HG03159 (cell line): ENCODE measurements around the gene DPF3.

Experiments used
- ATAC-seq: cut with Tn5 transposase; IDR thresholded peaks from one replicate; pipeline ENCODE4 v1.9.1; 2021; ENCODE audit warnings: mild to moderate bottlenecking, moderate library complexity; ENCODE audit not compliant: unreplicated experiment

The DPF3 gene

DNA sequence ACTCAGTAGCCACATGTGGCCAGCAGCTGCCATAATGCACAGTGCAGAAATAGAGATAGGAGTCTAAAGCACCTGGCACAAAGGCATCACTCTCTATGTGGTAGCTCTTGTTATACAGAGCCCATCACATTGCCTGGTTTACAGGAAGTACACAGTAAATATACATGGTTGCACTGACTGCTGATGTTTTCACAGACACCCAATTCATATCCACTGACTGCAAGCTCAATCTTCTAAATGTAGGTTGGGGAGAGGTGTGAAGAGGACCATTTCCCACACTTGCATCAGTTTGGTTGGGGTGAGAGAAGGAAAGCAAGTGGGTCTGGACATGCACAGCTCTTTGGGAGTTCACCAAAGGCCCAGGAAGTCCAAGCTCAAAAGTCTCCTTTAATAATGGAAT, 172.8 kb downstream of the DPF3 start:
- ATAC-seq: no peak

GRCh38 chr14:72717220-72717619, 176.7 kb downstream of the DPF3 start:
- ATAC-seq: no peak

GRCh38 chr14:72716476-72716875, 177.4 kb downstream of the DPF3 start:
- no peak for ATAC-seq

DNA sequence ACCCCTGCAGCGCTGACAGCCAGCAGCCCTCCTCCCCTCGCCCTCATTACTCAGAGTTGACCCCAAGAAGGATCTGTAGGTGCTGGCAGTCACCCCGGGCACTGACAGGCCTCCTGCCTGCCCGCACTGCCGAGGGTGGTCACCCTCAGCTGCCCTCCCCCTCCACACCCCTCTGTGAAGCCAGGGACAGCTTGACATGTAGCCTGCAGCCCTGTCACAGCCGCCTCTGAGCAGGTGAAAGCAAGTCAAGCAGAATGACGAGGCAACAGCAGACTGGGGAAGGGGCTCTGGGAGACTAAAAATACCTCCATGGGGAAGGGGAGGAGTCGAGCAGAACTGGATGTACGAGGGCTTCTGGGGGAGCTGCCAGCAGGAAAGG, 178.1 kb downstream of the DPF3 start:
- no peak for ATAC-seq

DNA sequence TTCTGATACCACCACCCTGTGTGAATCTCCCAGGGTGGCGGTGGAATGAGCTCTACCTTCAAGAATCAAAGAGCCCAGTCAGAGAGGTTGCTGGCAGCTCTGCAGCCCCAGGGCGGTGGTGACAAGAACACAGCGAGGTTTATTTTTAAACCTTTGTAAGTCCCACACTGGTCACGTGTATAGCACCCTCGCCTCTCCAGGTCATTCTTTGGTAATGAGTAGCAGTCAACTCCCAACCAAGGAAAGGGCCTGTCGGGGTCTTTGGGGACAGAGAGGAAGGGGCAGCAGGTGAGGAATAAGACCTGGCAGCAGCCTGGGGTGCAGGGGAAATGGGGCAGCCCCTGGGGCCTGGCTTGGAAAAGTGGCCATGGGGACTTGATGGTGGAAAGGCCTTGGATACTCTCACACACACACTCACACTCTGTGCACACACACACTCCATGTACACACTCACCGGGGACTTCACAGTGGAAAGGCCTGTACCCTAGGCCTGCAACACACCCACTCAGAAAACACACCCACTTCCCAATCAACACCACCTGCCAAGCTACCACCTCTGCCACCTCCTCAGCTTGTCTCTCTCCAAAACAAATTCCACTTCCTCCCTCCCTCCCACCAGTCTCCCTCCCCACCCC, 178.6 kb downstream of the DPF3 start:
- ATAC-seq: no peak

GRCh38 chr14:72714871-72715214, 179.1 kb downstream of the DPF3 start:
- ATAC-seq: no peak

- peak; percentile 63 for ATAC-seq
Observed at GRCh38 chr14:72714094-72714493, 179.8 kb downstream of the DPF3 start.

DNA sequence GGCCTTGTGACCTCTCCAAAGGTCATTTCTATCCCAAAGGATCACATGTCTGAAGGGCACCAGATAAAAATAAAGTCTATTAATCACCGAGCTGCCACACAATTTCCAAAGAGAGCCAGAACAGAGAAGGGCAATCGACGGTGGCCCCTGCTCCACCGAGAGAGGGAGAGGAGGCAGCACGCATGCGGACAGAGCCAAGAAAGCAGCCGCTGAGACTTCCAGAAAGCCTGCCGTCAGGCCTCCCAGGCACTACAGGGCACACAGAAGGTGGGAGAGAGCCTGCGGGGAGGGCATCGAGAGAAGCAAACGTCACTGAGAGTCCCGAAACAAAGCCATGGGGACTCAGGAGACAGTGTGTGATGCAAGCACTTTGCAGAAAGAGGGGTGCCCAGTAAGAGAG, 182.0 kb downstream of the DPF3 start:
- ATAC-seq: no peak

DNA sequence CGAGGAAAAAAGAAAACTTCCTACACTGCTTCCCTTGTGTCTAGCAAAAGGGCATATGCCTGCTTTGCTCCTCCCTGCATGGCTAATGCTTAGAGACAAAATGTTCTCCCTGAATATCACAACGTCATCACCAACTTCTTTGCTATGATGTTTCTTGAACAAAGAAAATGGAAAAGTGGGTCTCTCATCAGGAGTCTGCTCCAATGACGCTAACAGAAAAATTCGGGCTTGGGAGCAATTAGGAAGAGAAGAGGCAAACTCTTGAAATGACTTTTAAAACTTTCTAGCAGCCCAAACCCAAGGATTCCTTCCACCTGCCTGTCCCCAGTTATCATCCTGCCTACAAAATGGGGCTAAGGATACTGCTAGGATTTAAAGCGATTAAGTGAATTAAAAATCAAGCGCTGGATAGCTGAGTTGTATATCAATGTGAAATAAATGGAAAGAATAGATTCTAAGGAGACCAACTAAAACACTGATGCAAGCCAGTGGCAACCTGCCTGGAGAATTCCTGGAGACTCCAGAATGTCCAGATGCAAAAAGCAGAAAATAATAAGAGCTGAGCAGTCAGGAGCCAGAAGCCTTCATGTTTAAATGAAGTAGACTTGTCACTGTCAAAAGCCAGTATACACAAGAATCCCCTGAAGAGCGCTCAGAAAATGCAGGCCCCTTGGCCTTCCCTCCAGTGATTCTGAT, 183.8 kb downstream of the DPF3 start:
- no peak for ATAC-seq

- ATAC-seq: no peak
Observed at GRCh38 chr14:72708708-72709475, 185.0 kb downstream of the DPF3 start.

DNA sequence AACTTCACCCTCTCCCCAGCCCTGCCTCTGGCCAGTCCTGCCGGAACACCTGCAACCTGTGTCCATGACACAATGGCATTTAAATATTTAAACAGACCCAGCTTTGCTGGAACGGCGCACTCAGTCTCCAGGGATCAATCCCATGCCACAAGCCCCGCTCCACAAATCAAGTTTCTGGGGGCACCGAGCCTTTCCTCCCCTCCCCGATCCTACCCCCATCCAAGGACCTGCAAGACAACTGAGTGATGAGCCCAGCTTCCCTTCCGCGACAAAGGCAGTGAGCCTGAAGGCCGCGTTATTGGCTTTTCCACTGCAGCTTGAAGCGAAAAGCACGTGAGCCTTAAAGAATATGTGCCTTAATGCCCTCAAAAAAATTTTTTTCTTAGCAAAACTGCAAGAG, 185.7 kb downstream of the DPF3 start:
- no peak for ATAC-seq

- ATAC-seq: no peak
Observed at GRCh38 chr14:72706485-72706884, 187.4 kb downstream of the DPF3 start.

DNA sequence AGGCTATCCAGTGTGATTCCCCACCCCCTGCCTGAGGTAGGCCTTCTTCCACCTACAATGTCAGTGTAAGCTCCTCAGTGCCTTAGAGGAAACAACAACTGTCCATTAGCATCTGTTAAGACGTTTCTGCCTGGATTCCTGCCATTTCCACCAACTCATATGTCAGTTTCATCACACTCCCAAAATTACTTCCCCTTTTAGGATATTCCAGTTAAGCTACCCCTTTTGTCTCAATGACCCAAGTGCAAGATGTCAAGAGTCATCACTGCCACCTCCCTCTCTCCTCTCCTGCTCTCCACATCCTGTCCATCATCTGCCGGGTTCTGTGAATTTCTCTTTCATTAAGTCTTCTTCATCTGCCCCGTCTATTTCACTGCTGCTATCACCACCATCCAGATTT, 189.4 kb downstream of the DPF3 start:
- ATAC-seq: no peak

- ATAC-seq: no peak
Observed at GRCh38 chr14:72701605-72702004, 192.3 kb downstream of the DPF3 start.

DNA sequence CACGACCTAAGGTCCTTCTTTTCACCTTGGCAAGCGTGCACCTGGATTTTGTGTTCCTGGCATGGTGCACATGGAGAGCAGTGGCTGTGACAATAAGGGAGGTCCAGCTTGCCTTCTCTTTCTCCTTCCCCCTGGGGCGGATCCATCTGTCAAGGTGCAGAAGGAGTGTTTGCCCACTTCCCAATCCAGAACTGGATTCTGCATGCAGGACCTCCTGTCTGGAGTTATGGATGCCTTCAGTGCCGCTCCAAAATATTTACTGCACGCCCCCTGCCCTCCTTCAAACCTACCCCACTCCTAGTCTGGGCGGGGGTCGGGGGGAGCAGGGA, 192.7 kb downstream of the DPF3 start:
- ATAC-seq: no peak

GRCh38 chr14:72700338-72701236, 193.3 kb downstream of the DPF3 start:
- ATAC-seq: no peak

- no peak for ATAC-seq
Observed at GRCh38 chr14:72699852-72700257, 194.0 kb downstream of the DPF3 start.

- no peak for ATAC-seq
Observed at GRCh38 chr14:72699443-72699842, 194.5 kb downstream of the DPF3 start.

DNA sequence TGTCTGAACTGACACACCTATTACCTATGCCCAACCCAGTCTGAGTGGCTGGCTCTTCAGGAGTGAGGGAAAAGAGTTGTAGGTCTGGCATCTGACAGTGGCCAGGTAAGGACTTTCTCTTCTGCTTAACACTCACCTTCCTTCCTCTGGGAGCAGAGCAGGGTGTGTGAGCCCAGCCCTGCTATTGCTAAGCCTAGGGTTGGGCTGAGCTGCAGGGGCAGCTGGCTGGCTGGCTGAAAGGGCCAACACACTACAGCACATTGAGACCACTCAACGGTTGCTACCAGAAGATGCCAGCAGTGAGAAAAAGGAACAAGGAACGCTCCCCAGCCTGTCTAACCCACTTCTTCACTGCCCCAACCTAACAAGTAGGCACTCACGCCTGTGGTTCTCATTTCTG, 201.2 kb downstream of the DPF3 start:
- no peak for ATAC-seq

GRCh38 chr14:72690324-72690723, 203.6 kb downstream of the DPF3 start:
- no peak for ATAC-seq

DNA sequence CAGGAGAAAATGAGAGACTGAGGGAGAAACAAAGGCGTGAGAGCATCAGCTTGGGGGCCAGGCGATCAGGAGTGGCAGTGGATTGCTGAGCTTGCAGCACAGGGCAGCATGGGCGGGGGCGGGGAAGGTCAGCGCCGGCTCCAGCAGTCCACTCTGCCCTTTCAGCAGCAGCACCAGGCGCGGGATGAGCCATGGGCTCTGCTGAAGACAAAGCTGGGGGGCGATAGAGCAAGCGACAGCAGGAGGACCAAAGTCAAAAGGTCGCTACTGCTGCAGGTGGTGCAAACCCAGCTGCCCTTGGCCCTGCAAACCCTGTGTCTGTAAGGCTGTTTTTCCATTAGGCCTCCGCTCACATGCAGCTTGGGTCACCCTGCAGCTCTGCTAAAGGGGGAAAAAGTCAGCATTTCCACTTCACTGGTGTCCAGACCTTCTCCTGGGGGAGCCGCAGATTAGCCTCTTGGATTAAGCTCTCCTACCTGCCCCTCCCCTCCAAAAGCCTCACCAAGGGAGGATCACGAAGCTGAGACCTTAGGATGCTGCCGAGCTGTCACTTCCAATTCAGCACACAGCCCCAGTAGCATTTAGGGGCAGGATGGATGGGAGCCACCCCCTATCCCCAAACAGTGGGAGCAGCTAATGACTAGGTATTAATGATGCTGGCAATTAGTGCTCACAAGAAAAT, 204.8 kb downstream of the DPF3 start:
- no peak for ATAC-seq
